GM12878 (cell line): ENCODE measurements around the gene PNPO.

Experiments used
- CHD2 ChIP-seq: IDR thresholded peaks from 2 replicates; pipeline ENCODE4 v1.6.1; 2011; ENCODE audit warnings: low read depth, low read length, improper control_type of control experiment, borderline replicate concordance
- CHD4 ChIP-seq: fragments of 200-600 bp; sonication (generic); IDR thresholded peaks from 2 replicates; pipeline ENCODE4 v1.6.1; 2016; ENCODE audit warnings: mild to moderate bottlenecking
- CTCF ChIP-seq, 3 experiments: IDR thresholded peaks in 2 of 3; conservative IDR thresholded peaks in 1 of 3; 2 replicates each; pipeline ENCODE4 v1.5.1; 2011; ENCODE audit warnings: low read depth in 3 of 3, low read length in 3 of 3, mild to moderate bottlenecking in 3 of 3, control low read depth in 2 of 3, moderate library complexity in 2 of 3, inconsistent platforms in 1 of 3, mixed read lengths in 1 of 3; ENCODE audit not compliant: control insufficient read depth in 2 of 3, insufficient read depth in 1 of 3; ENCODE audit errors: extremely low read depth in 1 of 3
- MYC ChIP-seq: IDR thresholded peaks from 2 replicates; pipeline ENCODE4 v1.6.1; 2011; ENCODE audit warnings: mild to moderate bottlenecking, low read length, moderate library complexity, inconsistent platforms; ENCODE audit not compliant: insufficient read depth, insufficient replicate concordance, insufficient read length, severe bottlenecking
- RAD21 ChIP-seq: IDR thresholded peaks from 2 replicates; pipeline ENCODE4 v1.6.1; 2011; ENCODE audit warnings: mild to moderate bottlenecking, low read depth, low read length, moderate library complexity; ENCODE audit not compliant: insufficient read depth
- TF ChIP-seq, protein P1 (sequence below): IDR thresholded peaks from 2 replicates; pipeline ENCODE4 v1.6.1; 2011; ENCODE audit warnings: low read depth, mild to moderate bottlenecking, low read length, moderate library complexity, borderline replicate concordance; ENCODE audit errors: extremely low read depth

DNA sequence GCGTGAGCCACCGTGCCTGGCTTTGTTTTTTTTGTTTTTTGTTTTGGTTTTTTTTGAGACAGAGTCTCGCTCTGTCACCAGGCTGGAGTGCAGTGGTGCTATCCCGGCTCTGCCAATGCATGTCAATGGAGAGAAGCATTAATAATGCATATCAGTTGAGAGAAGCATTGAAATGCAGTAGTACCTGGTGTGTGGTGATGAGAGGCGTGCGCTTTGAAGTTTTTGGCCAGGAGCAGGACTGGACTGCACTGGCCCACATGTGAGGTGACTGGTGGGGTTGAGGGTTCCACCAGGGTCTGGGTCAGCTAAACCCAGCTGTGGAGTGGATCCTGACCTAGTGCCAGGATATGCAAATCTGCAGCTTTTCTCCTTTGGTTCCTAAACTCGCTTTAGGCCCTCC is 39.9 kb upstream of the PNPO start:
- TF ChIP-seq, protein P1, sequence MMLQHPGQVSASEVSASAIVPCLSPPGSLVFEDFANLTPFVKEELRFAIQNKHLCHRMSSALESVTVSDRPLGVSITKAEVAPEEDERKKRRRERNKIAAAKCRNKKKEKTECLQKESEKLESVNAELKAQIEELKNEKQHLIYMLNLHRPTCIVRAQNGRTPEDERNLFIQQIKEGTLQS = no peak
- TF ChIP-seq CTCF (IDR thresholded peaks at IDR 0.05 in 2 of 3, conservative IDR thresholded peaks at IDR 0.05 in 1 of 3; ENCODE audit: control insufficient read depth in 2 of 3, extremely low read depth in 1 of 3, insufficient read depth in 1 of 3, low read depth in 3 of 3, low read length in 3 of 3) = no peak
- TF ChIP-seq RAD21 = no peak
- TF ChIP-seq CHD4 = no peak
- TF ChIP-seq MYC = no peak
- TF ChIP-seq CHD2 = no peak
